ENCODE data around the gene DOCK3.

GRCh38 chr3:50792568-50792967 is 117.8 kb downstream of the DOCK3 start:
- no peak for TF ChIP-seq CTCF (IDR thresholded peaks at IDR 0.05; ENCODE audit: low read depth, low read length, missing input control)
- no peak for TF ChIP-seq SP1 (IDR thresholded peaks at IDR 0.05)
- TF ChIP-seq RAD21 (IDR thresholded peaks at IDR 0.05) = no peak
- TF ChIP-seq TAF1 (conservative IDR thresholded peaks at IDR 0.05) = no peak
- no peak for TF ChIP-seq JUND (IDR thresholded peaks at IDR 0.05)
- TF ChIP-seq GABPA (IDR thresholded peaks at IDR 0.05 in 1 of 2, conservative IDR thresholded peaks at IDR 0.05 in 1 of 2) = no peak
- no peak for TF ChIP-seq YY1 (IDR thresholded peaks at IDR 0.05)
- TF ChIP-seq ATF3 (IDR thresholded peaks at IDR 0.05) = no peak
- TF ChIP-seq MAX (IDR thresholded peaks at IDR 0.05) = no peak

All from liver (tissue), 3 donors.